BLaER1 treated with 17β-estradiol and CSF1 and Interleukin-3, amounts not matched to agents 10 nM and 100 nM (cell line): Measurements from ENCODE around the gene VOPP1.

Experiments
- H3K27ac ChIP-seq, 11 experiments: shearing (Covaris generic); formaldehyde crosslinking; 2 replicates each; pipeline ENCODE4 v1.8.1; 2022
- H3K27me3 ChIP-seq, 11 experiments: shearing (Covaris generic); formaldehyde crosslinking; 2 replicates each; pipeline ENCODE4 v1.8.1; 2022
- H3K36me3 ChIP-seq, 11 experiments: shearing (Covaris generic); formaldehyde crosslinking; 2 replicates each; pipeline ENCODE4 v1.8.1; 2022
- H3K4me1 ChIP-seq, 10 experiments: shearing (Covaris generic); formaldehyde crosslinking; 2 replicates each; pipeline ENCODE4 v1.8.1; 2022
- H3K4me2 ChIP-seq, 11 experiments: shearing (Covaris generic); formaldehyde crosslinking; 2 replicates each; pipeline ENCODE4 v1.8.1; 2022
- H3K4me3 ChIP-seq, 10 experiments: shearing (Covaris generic); formaldehyde crosslinking; 2 replicates each; pipeline ENCODE4 v1.8.1; 2022
- H3K9ac ChIP-seq, 11 experiments: shearing (Covaris generic); formaldehyde crosslinking; 2 replicates each; pipeline ENCODE4 v1.8.1; 2022
- H3K9me3 ChIP-seq, 11 experiments: shearing (Covaris generic); formaldehyde crosslinking; replicated peaks in 1 of 11; 2 replicates each; pipeline ENCODE4 v1.8.1; 2022
- H4K20me1 ChIP-seq, 11 experiments: shearing (Covaris generic); formaldehyde crosslinking; 2 replicates each; pipeline ENCODE4 v1.8.1; 2022
- Cebpa-rat ChIP-seq, 11 experiments: shearing (Covaris generic); IDR thresholded peaks; 2 replicates each; pipeline ENCODE4 v1.8.1; 2022

VOPP1 gene

DNA sequence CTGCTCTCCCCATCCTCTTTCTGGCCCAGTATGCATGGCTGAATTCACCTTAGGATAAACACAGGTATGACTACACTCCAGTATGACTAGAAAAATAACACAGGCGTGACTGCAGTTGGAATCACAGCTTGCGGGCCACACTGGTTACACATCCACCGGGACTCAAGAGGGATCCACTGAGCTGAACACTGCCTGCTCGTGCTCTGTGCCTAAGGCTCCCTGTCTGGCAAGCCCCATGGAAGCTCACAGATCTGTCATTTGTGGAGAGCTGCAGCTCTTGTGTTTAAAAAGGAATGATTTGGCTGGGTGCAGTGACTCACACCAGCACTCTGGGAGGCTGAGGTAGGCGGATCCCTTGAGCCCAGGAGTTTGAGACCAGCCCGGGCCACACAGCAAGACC, 26.8 kb downstream of the VOPP1 start:
- H3K27ac ChIP-seq = peak overlapping the region in 6 of 11 experiments; percentile 17 to 77 (median 72); a peak in 7 of 22 replicates
- no peak overlapping the region for H3K4me3 ChIP-seq
- H4K20me1 ChIP-seq = peaks cover 7 to 56% (median 18%) of the 10 kb centered on the region in 11 experiments; a peak in 16 of 22 replicates
- H3K4me2 ChIP-seq = peak overlapping the region in 5 of 11 experiments; percentile 2 to 83 (median 73); a peak in 6 of 22 replicates
- no peak for TF ChIP-seq Cebpa-rat (IDR thresholded peaks at IDR 0.05)
- H3K27me3 ChIP-seq = no peaks in the 10 kb centered on the region
- H3K36me3 ChIP-seq = peaks cover 16 to 48% (median 28%) of the 10 kb centered on the region in 11 experiments; a peak in 14 of 22 replicates
- H3K4me1 ChIP-seq = peaks cover 40 to 53% (median 49%) of the 10 kb centered on the region in 10 experiments
- peaks cover 0 to 47% (median 34%) of the 10 kb centered on the region in 11 experiments; a peak in 19 of 22 replicates for H3K9me3 ChIP-seq
- no peak overlapping the region for H3K9ac ChIP-seq

GRCh38 chr7:55540226-55540858, 32.0 kb downstream of the VOPP1 start:
- peak overlapping the region in 4 of 11 experiments; percentile 47 to 84 (median 72); a peak in 7 of 22 replicates for H3K4me2 ChIP-seq
- H3K27ac ChIP-seq = peak overlapping the region in 1 of 11 experiments; percentile 58; a peak in 1 of 22 replicates

DNA sequence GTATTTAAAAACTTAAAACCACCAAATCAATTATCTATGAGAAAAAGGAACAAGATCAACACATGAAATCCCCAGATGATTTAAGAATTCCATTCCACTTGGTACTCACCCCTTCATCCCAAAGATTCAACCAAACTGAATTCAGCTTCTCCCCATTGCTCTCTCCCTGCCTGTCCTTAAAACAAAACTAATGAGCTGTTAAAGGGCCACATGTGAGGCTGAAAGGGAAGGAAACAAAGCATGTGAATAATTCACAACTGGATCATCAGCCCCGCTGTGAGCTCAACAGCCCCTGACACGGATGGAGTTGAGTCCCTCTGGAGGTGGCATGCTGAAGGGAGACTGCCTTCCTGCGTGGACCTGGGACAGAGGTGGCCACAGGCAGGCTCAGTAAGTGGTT, 32.9 kb downstream of the VOPP1 start:
- Histone ChIP-seq H3K27me3 (no peaks in the 10 kb centered on the region), H3K9me3 (peaks cover 0 to 37% (median 27%) of the 10 kb centered on the region in 11 experiments; a peak in 19 of 22 replicates), H3K4me2 (peak overlapping the region; percentile 37 to 94 (median 54); a peak in 21 of 22 replicates), H3K27ac (peak overlapping the region in 9 of 11 experiments; percentile 9 to 58 (median 31); a peak in 9 of 22 replicates), H3K9ac (peak overlapping the region in 2 of 11 experiments; percentile 21 to 28; a peak in 5 of 22 replicates), H3K4me3 (no peak overlapping the region), H3K36me3 (peaks cover 8 to 36% (median 19%) of the 10 kb centered on the region in 11 experiments; a peak in 14 of 22 replicates), H4K20me1 (peaks cover 0 to 18% (median 9%) of the 10 kb centered on the region in 11 experiments; a peak in 12 of 22 replicates), H3K4me1 (peaks cover 54 to 61% (median 56%) of the 10 kb centered on the region in 10 experiments)
- TF ChIP-seq Cebpa-rat (IDR thresholded peaks at IDR 0.05) = no peak

More at GRCh38 chr7:55540226-55540858, 32.0 kb downstream of the VOPP1 start:
- TF ChIP-seq Cebpa-rat (IDR thresholded peaks at IDR 0.05) = no peak
- Histone ChIP-seq H3K4me1 (peaks cover 44 to 54% (median 47%) of the 10 kb centered on the region in 10 experiments), H3K36me3 (peaks cover 16 to 45% (median 23%) of the 10 kb centered on the region in 11 experiments; a peak in 14 of 22 replicates), H3K27me3 (no peaks in the 10 kb centered on the region), H3K4me3 (no peak overlapping the region), H3K9me3 (peaks cover 0 to 40% (median 31%) of the 10 kb centered on the region in 11 experiments; a peak in 19 of 22 replicates), H4K20me1 (peaks cover 0 to 12% (median 6%) of the 10 kb centered on the region in 11 experiments; a peak in 9 of 22 replicates), H3K9ac (no peak overlapping the region)

DNA sequence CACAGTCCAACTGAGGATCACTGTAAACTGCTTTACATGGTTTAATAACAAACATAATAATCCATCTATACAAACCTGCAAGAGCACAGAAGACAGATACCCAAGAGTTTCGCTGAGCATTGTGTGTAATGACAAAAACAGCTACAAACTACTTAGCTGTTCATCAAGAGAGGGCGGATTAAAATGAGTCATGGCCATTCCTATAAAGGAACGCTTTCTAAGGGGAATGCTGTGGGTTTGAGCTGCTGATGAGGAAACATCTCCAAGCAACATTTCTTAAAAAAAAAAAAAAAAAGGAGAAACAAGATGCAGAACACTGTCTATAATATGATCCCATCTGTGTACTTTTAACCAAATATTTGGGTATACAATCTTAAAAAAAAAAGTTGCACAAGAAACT, 33.8 kb downstream of the VOPP1 start:
- Histone ChIP-seq H3K27me3 (no peaks in the 10 kb centered on the region), H3K36me3 (peaks cover 3 to 28% (median 11%) of the 10 kb centered on the region in 11 experiments; a peak in 12 of 22 replicates), H3K9ac (peak overlapping the region in 2 of 11 experiments; percentile 27 to 28; a peak in 1 of 22 replicates), H3K4me2 (peak overlapping the region; percentile 79 to 96 (median 93)), H4K20me1 (peaks cover 0 to 18% (median 9%) of the 10 kb centered on the region in 11 experiments; a peak in 12 of 22 replicates), H3K4me3 (no peak overlapping the region; a peak in 1 of 20 replicates), H3K4me1 (peaks cover 61 to 69% (median 64%) of the 10 kb centered on the region in 10 experiments), H3K9me3 (peaks cover 0 to 31% (median 19%) of the 10 kb centered on the region in 11 experiments; a peak in 17 of 22 replicates), H3K27ac (peak overlapping the region in 4 of 11 experiments; percentile 93 to 98 (median 96); a peak in 6 of 22 replicates)
- TF ChIP-seq Cebpa-rat (IDR thresholded peaks at IDR 0.05) = no peak

GRCh38 chr7:55537458-55537990, 34.8 kb downstream of the VOPP1 start:
- peaks cover 0 to 23% (median 9%) of the 10 kb centered on the region in 11 experiments; a peak in 15 of 22 replicates for H3K9me3 ChIP-seq
- no peaks in the 10 kb centered on the region for H3K27me3 ChIP-seq
- no peak for TF ChIP-seq Cebpa-rat (IDR thresholded peaks at IDR 0.05)
- H3K4me2 ChIP-seq = peak overlapping the region; percentile 79 to 96 (median 93)
- H3K9ac ChIP-seq = peak overlapping the region in 10 of 11 experiments; percentile 5 to 88 (median 56); a peak in 12 of 22 replicates
- peaks cover 0 to 18% (median 6%) of the 10 kb centered on the region in 11 experiments; a peak in 7 of 22 replicates for H3K36me3 ChIP-seq
- H3K4me3 ChIP-seq = peak overlapping the region in 2 of 10 experiments; percentile 19 to 23; a peak in 4 of 20 replicates
- peaks cover 0 to 18% (median 11%) of the 10 kb centered on the region in 11 experiments; a peak in 13 of 22 replicates for H4K20me1 ChIP-seq
- H3K27ac ChIP-seq = peak overlapping the region in 10 of 11 experiments; percentile 93 to 99 (median 95); a peak in 21 of 22 replicates
- peaks cover 70 to 79% (median 74%) of the 10 kb centered on the region in 10 experiments for H3K4me1 ChIP-seq

DNA sequence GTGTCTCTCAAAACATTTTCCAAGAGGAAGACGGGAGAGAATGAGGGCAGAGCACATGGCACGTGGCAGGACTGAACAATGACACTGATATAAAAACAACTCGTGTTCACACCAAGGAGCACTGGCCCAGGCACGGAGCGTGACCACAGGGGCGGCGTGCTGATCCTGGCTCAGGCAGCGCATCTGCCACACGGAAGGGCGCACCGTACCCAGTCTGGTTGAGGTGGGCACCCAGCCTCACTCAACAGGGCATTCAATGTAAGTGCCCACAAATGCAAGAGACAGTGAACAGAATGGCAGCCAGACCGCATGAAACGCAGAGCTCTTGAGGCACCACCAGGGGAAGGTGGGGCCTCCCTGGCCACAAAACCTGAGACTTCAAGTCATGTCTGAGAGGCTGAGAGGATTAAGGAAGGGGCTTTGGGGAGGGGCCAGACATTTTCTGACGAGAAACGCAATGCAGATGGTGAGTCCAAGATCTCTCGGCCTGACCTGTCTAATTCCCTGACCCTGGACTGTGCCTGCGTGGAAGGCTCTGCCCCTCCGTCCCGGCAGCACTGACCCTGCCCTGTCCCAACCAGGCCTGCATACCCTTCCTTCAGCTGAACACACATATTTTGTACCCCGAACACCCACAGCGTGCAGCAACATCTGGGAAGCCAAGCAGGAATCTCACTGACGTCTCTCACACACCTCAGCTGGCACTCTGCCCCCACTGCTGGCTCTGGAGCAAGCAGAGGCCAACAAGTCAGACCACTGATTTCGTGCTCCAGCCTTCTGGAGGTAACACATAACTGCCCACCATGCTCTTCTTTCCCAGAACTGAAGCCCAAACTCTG, 35.5 kb downstream of the VOPP1 start:
- peaks cover 0 to 18% (median 11%) of the 10 kb centered on the region in 11 experiments; a peak in 13 of 22 replicates for H4K20me1 ChIP-seq
- H3K4me2 ChIP-seq = peak overlapping the region; percentile 79 to 96 (median 93)
- H3K9ac ChIP-seq = peak overlapping the region in 9 of 11 experiments; percentile 5 to 88 (median 60); a peak in 13 of 22 replicates

GRCh38 chr7:55535617-55536016, 36.7 kb downstream of the VOPP1 start:
- Histone ChIP-seq H3K9me3 (peaks cover 0 to 12% (median 0%) of the 10 kb centered on the region in 11 experiments; a peak in 5 of 22 replicates), H3K27me3 (no peaks in the 10 kb centered on the region), H3K27ac (peak overlapping the region; percentile 93 to 99 (median 95); a peak in 21 of 22 replicates), H4K20me1 (peaks cover 0 to 18% (median 11%) of the 10 kb centered on the region in 11 experiments; a peak in 13 of 22 replicates), H3K36me3 (peaks cover 0 to 4% (median 3%) of the 10 kb centered on the region in 11 experiments; a peak in 6 of 22 replicates), H3K9ac (peak overlapping the region; percentile 70 to 88 (median 80); a peak in 19 of 22 replicates), H3K4me3 (peak overlapping the region in 9 of 10 experiments; percentile 13 to 45 (median 31); a peak in 10 of 20 replicates), H3K4me2 (peak overlapping the region; percentile 79 to 96 (median 93)), H3K4me1 (peaks cover 86 to 96% (median 91%) of the 10 kb centered on the region in 10 experiments)
- no peak for TF ChIP-seq Cebpa-rat (IDR thresholded peaks at IDR 0.05)

More for the DNA sequence above, 35.5 kb downstream of the VOPP1 start:
- Histone ChIP-seq H3K4me3 (peak overlapping the region in 1 of 10 experiments; percentile 23; a peak in 2 of 20 replicates), H3K27me3 (no peaks in the 10 kb centered on the region), H3K4me1 (peaks cover 77 to 86% (median 81%) of the 10 kb centered on the region in 10 experiments), H3K36me3 (peaks cover 0 to 14% (median 4%) of the 10 kb centered on the region in 11 experiments; a peak in 5 of 22 replicates), H3K9me3 (peaks cover 0 to 16% (median 5%) of the 10 kb centered on the region in 11 experiments; a peak in 7 of 22 replicates), H3K27ac (peak overlapping the region; percentile 93 to 99 (median 95); a peak in 21 of 22 replicates)
- TF ChIP-seq Cebpa-rat (IDR thresholded peaks at IDR 0.05) = no peak
